Panc1 (cell line): ENCODE measurements around the gene TCF25.

Experiments used
- SIN3A ChIP-seq: IDR thresholded peaks from 2 replicates; pipeline ENCODE4 v1.6.1; 2012; ENCODE audit warnings: low read depth, mild to moderate bottlenecking, low read length, moderate library complexity, borderline replicate concordance; ENCODE audit not compliant: insufficient read depth
- TF ChIP-seq, protein P1 (sequence below): fragments of 450-650 bp; IDR thresholded peaks from 2 replicates; pipeline ENCODE4 v1.5.1; 2017; ENCODE audit warnings: mild to moderate bottlenecking

DNA sequence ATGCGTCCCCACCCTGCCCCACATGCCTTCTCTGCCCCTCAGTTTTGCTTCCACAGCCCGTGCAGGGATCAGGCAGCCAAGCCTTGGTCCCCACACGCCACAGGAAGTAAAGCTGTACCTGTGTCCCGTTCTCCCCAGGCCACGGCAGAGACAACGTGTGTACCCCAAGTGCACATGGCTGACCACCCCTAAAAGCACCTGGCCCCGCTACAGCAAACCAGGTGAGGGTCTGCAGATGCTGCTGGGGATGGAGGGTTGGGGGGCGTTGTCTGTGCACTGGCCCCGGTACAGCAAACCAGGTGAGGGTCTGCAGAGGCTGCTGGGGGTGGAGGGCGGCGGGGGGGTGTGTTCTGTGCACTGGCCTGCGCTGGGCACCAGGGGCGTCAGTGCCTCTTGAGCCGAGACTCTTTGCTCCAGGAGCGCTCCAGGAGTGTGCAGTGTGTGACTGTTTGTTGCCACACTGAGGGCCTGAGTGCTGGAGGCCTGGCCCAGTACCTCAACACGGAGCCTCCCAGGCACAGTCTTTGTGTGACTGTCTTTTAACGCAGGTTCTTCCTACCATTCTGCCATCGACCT is 18.8 kb downstream of the TCF25 start:
- TF ChIP-seq, protein P1, sequence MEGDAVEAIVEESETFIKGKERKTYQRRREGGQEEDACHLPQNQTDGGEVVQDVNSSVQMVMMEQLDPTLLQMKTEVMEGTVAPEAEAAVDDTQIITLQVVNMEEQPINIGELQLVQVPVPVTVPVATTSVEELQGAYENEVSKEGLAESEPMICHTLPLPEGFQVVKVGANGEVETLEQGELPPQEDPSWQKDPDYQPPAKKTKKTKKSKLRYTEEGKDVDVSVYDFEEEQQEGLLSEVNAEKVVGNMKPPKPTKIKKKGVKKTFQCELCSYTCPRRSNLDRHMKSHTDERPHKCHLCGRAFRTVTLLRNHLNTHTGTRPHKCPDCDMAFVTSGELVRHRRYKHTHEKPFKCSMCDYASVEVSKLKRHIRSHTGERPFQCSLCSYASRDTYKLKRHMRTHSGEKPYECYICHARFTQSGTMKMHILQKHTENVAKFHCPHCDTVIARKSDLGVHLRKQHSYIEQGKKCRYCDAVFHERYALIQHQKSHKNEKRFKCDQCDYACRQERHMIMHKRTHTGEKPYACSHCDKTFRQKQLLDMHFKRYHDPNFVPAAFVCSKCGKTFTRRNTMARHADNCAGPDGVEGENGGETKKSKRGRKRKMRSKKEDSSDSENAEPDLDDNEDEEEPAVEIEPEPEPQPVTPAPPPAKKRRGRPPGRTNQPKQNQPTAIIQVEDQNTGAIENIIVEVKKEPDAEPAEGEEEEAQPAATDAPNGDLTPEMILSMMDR, result no peak
- no peak for TF ChIP-seq SIN3A
